Retinal pigment epithelial cell (primary cell): ENCODE measurements around the gene CMAS.
A peak's percentile ranks its signal among the peaks of the same experiment; 100 is the strongest.

ENCODE experiments used
- DNase-seq: peaks from one replicate; pipeline ENCODE4 v3.0.0-alpha.2; 2010; ENCODE audit warnings: low read depth
- H3K4me3 ChIP-seq: 2 replicates; pipeline ENCODE4 v1.5.1; 2011; ENCODE audit warnings: mild to moderate bottlenecking, low read length, control low read depth, moderate library complexity
- TF ChIP-seq, protein P1 (sequence below): conservative IDR thresholded peaks from 2 replicates; pipeline ENCODE4 v1.5.1; 2011; ENCODE audit warnings: low read depth, low read length, control low read depth, inconsistent platforms

Gene CMAS

GRCh38 chr12:22059976-22060647 is 14.1 kb downstream of the CMAS start:
- no peak for DNase-seq
- no peak overlapping the region for H3K4me3 ChIP-seq
- TF ChIP-seq, protein P1, sequence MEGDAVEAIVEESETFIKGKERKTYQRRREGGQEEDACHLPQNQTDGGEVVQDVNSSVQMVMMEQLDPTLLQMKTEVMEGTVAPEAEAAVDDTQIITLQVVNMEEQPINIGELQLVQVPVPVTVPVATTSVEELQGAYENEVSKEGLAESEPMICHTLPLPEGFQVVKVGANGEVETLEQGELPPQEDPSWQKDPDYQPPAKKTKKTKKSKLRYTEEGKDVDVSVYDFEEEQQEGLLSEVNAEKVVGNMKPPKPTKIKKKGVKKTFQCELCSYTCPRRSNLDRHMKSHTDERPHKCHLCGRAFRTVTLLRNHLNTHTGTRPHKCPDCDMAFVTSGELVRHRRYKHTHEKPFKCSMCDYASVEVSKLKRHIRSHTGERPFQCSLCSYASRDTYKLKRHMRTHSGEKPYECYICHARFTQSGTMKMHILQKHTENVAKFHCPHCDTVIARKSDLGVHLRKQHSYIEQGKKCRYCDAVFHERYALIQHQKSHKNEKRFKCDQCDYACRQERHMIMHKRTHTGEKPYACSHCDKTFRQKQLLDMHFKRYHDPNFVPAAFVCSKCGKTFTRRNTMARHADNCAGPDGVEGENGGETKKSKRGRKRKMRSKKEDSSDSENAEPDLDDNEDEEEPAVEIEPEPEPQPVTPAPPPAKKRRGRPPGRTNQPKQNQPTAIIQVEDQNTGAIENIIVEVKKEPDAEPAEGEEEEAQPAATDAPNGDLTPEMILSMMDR, result no peak

DNA sequence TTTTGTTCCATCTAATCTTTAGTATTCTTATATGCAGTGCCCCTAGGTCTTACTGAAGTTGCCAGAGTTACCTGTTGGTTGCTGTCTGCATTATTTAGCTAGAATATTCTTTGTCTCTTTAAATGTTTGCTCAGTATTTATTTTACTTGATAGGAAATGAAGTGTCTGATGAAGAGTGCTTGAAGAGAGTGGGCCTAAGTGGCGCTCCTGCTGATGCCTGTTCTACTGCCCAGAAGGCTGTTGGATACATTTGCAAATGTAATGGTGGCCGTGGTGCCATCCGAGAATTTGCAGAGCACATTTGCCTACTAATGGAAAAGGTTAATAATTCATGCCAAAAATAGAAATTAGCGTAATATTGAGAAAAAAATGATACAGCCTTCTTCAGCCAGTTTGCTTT is 18.9 kb downstream of the CMAS start:
- no peak overlapping the region for H3K4me3 ChIP-seq
- TF ChIP-seq, protein P1, result no peak
- DNase-seq, result no peak

DNA sequence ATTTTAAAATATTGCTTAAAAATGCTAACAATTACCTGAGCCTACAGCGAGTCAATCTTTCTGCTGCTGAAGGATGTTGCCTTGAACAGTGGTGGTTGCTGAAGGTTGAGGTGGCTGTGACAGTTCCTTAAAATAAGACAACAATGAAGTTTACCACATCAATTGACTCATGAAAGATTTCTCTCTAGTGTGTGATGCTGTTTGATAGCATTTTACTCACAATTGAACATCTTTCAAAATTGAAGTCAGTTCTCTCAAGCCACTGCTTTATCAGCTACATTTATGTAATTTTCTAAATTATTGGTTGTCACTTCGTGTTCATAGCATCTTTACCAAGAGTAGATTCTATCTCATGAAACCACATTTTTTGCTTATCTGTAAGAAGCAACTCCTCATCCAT is 20.3 kb downstream of the CMAS start:
- TF ChIP-seq, protein P1, result no peak
- H3K4me3 ChIP-seq, result no peak overlapping the region
- DNase-seq, result no peak

GRCh38 chr12:22069851-22070250 is 23.8 kb downstream of the CMAS start:
- TF ChIP-seq, protein P1, result no peak
- no peak for DNase-seq
- H3K4me3 ChIP-seq, result no peak overlapping the region

- H3K4me3 ChIP-seq, result no peak overlapping the region
- DNase-seq, result no peak
- TF ChIP-seq, protein P1, result no peak
These were observed 36.2 kb downstream of the CMAS start for GRCh38 chr12:22082190-22082701.

DNA sequence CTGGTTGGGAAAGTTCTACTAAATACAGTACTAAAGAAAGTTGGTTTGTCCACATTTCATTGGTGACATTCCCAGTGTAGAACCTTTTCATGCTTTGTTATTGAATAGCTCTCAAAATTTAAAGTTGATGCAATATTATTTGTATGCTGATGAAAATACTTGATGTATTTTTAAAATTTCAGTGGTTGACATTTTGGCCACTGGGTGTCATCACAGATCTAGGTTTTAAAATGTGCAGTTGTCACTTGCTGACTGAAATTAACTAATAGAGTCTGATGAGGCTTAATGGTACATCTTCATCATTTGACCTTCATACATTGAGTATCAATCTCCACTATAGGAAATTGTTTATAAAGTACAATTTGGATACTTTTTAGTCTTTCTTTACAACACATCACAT is 37.1 kb downstream of the CMAS start:
- no peak overlapping the region for H3K4me3 ChIP-seq
- TF ChIP-seq, protein P1, result peak; percentile 46
- DNase-seq, result no peak

DNA sequence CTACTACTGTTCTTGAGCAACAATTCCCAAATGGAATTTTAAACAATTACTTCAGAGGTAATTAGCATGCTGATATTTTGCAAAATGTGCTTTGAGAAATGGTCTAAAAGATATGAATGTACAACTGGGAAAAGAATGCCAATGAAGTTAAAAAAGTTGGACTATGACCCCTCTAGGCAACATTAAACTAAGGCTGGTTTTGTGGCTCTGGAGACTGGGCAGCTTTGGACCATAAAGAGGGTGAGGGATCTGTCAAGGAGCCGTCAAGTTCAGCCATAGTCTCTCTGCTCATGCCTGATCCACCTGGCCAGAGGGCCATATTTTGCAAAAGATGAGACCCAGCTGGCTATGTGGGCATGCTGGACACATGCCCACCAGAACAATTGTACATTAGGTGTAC is 38.8 kb downstream of the CMAS start:
- no peak overlapping the region for H3K4me3 ChIP-seq
- DNase-seq, result no peak
- TF ChIP-seq, protein P1, result no peak
